K562 (cell line): Measurements from ENCODE around the gene CLCF1. TPM values are rescaled to one million over a fixed set of nuclear protein-coding genes. Genes with fewer than 3 reads are reported as not detected.
A peak's percentile ranks its signal among the peaks of the same experiment; 100 is the strongest.

Experiments used
- ATF3 ChIP-seq, 2 experiments: fragments of 450-650 bp in 1 of 2; sonication (generic) in 1 of 2; formaldehyde crosslinking in 1 of 2; IDR thresholded peaks in 1 of 2; conservative IDR thresholded peaks in 1 of 2; 2 replicates each; pipeline versions ENCODE4 v1.6.1 to v1.8.1; 2016 to 2023; ENCODE audit warnings: mild to moderate bottlenecking in 2 of 2, moderate library complexity in 2 of 2, inconsistent platforms in 1 of 2, missing genetic modification reagents in 1 of 2
- CHAMP1 ChIP-seq: fragments of 450-650 bp; IDR thresholded peaks from 2 replicates; pipeline ENCODE4 v1.6.1; 2016; ENCODE audit warnings: mild to moderate bottlenecking
- CREB5 ChIP-seq: fragments of 250-450 bp; sonication (Bioruptor Pico); IDR thresholded peaks from 2 replicates; pipeline ENCODE4 v1.5.0; 2020; ENCODE audit warnings: mild to moderate bottlenecking
- ESRRA ChIP-seq: fragments of 450-650 bp; IDR thresholded peaks from 2 replicates; pipeline ENCODE4 v1.6.1; 2014; ENCODE audit warnings: low read depth, mild to moderate bottlenecking, moderate library complexity, borderline replicate concordance
- ETV1 ChIP-seq: fragments of 450-650 bp; conservative IDR thresholded peaks from 2 replicates; pipeline ENCODE4 v1.6.1; 2016; ENCODE audit warnings: missing genetic modification characterization, control low read depth, low read depth, missing compliant biosample characterization
- MED1 ChIP-seq: sonication (generic); formaldehyde crosslinking; IDR thresholded peaks from 2 replicates; pipeline ENCODE4 v1.8.1; 2023; ENCODE audit warnings: missing genetic modification reagents, borderline replicate concordance
- POLR3G ChIP-seq: IDR thresholded peaks from 2 replicates; pipeline ENCODE4 v1.6.1; 2011; ENCODE audit not compliant: insufficient read length, insufficient replicate concordance; ENCODE audit errors: extremely low read depth
- RUNX1 ChIP-seq: sonication (generic); IDR thresholded peaks from 2 replicates; pipeline ENCODE4 v1.6.1; 2016; ENCODE audit warnings: antibody characterized with exemption, low read depth
- SOX6 ChIP-seq: fragments of 450-650 bp; IDR thresholded peaks from 2 replicates; pipeline ENCODE4 v1.6.1; 2014; ENCODE audit warnings: mild to moderate bottlenecking
- YY1 ChIP-seq, 3 experiments: IDR thresholded peaks; 2 replicates each; pipeline ENCODE4 v1.6.1; 2011; ENCODE audit warnings: low read length in 2 of 3, mild to moderate bottlenecking in 2 of 3, moderate library complexity in 2 of 3, borderline replicate concordance in 1 of 3, control low read depth in 1 of 3, low read depth in 1 of 3; ENCODE audit not compliant: insufficient read depth in 3 of 3, insufficient replicate concordance in 2 of 3, control insufficient read depth in 1 of 3, insufficient read length in 1 of 3; ENCODE audit errors: extremely low read depth in 1 of 3
- ZNF12 ChIP-seq: sonication (generic); formaldehyde crosslinking; IDR thresholded peaks from 2 replicates; pipeline ENCODE4 v1.4.0; 2020; ENCODE audit warnings: mild to moderate bottlenecking, missing genetic modification reagents
- ZNF174 ChIP-seq: fragments of 250-450 bp; sonication (Bioruptor Pico); IDR thresholded peaks from 2 replicates; pipeline ENCODE4 v1.4.0; 2020; ENCODE audit warnings: mild to moderate bottlenecking
- polyA plus RNA-seq, 8 experiments: library from polyadenylated mRNA; depleted of rRNA in 4 of 8; stranded (reverse) in 5 of 8; unstranded in 3 of 8; fragments of >200 nt; fragmentation: Nextera tagmentation in 2 of 8; fragmentation: Illumina TruSeq in 1 of 8; extraction: Ambion mirVana in 2 of 8; extraction: Trizol in 1 of 8; gene quantifications; 2 replicates each; pipeline versions ENCODE4 v1.2.1 to v1.2.3, GENCODE V29; 2011 to 2014; ENCODE audit warnings: inconsistent platforms in 1 of 8, missing spikeins in 1 of 8
- total RNA-seq, 7 experiments: library from RNA; depleted of rRNA in 6 of 7; stranded (reverse); fragments of >200 nt in 6 of 7; fragmentation: Illumina TruSeq in 2 of 7; extraction: Trizol in 2 of 7; gene quantifications; 2 replicates each; pipeline versions ENCODE4 v1.2.1 to v1.2.3, GENCODE V29; 2011 to 2021; ENCODE audit warnings: low replicate concordance in 1 of 7
- TF ChIP-seq, protein P1 (sequence below): sonication (generic); formaldehyde crosslinking; IDR thresholded peaks from 2 replicates; pipeline ENCODE4 v1.8.0; 2022; ENCODE audit warnings: missing genetic modification reagents, mild to moderate bottlenecking, moderate library complexity, borderline replicate concordance
- TF ChIP-seq, protein P2 (sequence below): fragments of 250-450 bp; sonication (Bioruptor Pico); IDR thresholded peaks from 2 replicates; pipeline ENCODE4 v1.4.0; 2020
- TF ChIP-seq, protein P3 (sequence below): fragments of 450-650 bp; formaldehyde crosslinking; IDR thresholded peaks from 2 replicates; pipeline ENCODE4 v1.4.0; 2020; ENCODE audit warnings: mild to moderate bottlenecking, moderate library complexity

CLCF1 gene
- total and polyA plus RNA-seq, 9 of the 15 experiments (the other 6 are each of a cell fraction or from before 2014, with no cell fraction given): 0.49 to 5.8 (median 3.0) TPM

DNA sequence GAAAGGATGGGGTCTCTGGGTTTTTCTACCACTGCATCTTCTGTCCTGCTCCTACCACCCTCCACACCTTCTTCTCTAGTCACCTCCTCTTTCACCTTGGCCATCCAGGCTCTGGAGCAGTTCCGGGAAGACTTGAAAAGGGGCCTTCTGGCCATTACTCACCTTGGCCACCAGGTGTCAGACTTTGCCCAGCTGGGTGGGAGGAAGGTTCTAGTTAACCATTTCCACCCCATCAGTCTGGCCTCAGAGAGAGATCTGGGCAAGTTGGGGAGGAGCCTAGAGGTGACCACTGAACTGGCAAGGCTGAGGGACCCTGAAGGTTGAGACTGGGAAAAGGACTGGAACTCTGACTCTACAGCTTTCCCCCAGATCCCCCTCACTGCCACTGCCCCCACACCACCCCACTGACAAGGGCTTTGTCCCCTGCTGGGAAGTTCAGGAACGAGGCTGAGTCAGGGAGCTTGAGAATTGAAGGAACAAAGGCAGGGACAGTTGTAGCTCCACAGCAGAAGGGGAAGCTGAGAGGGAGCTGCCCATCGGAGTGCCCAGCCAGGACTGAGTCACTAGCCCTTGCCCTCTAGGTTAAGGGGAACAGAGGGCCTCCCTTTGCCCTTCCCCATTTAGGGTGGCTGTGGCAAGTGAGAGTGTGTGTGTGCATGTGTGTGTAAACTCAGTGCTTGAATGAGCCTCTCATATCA lies 16.4 kb downstream of the CLCF1 start (continued):
- TF ChIP-seq, protein P1, sequence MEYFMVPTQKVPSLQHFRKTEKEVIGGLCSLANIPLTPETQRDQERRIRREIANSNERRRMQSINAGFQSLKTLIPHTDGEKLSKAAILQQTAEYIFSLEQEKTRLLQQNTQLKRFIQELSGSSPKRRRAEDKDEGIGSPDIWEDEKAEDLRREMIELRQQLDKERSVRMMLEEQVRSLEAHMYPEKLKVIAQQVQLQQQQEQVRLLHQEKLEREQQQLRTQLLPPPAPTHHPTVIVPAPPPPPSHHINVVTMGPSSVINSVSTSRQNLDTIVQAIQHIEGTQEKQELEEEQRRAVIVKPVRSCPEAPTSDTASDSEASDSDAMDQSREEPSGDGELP (CRISPR knock-in tag): peak; percentile 97
- TF ChIP-seq SOX6 (no peak), ZNF12 (CRISPR knock-in tag) (0 out of 2 replicates have a peak, but pooled peaks have one; percentile 29), RUNX1 (no peak), MED1 (CRISPR knock-in tag) (no peak), YY1 (IDR thresholded peaks at IDR 0.05; ENCODE audit: borderline replicate concordance in 1 of 3, control insufficient read depth in 1 of 3, extremely low read depth in 1 of 3, insufficient read depth in 3 of 3, insufficient read length in 1 of 3, insufficient replicate concordance in 2 of 3, low read depth in 1 of 3, low read length in 2 of 3) (peak in 2 of 3 experiments; percentile 58 to 69), CREB5 (no peak), ATF3 (IDR thresholded peaks at IDR 0.05) (no peak), ATF3 (CRISPR knock-in tag; conservative IDR thresholded peaks at IDR 0.05) (no peak), ZNF174 (CRISPR knock-in tag) (no peak), ETV1 (peak; percentile 69), CHAMP1 (no peak), ESRRA (peak; percentile 58; the same call in 1 of the 2 replicates), POLR3G (no peak)
- TF ChIP-seq, protein P2, sequence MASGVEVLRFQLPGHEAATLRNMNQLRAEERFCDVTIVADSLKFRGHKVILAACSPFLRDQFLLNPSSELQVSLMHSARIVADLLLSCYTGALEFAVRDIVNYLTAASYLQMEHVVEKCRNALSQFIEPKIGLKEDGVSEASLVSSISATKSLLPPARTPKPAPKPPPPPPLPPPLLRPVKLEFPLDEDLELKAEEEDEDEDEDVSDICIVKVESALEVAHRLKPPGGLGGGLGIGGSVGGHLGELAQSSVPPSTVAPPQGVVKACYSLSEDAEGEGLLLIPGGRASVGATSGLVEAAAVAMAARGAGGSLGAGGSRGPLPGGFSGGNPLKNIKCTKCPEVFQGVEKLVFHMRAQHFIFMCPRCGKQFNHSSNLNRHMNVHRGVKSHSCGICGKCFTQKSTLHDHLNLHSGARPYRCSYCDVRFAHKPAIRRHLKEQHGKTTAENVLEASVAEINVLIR (CRISPR knock-in tag): no peak
- TF ChIP-seq, protein P3, sequence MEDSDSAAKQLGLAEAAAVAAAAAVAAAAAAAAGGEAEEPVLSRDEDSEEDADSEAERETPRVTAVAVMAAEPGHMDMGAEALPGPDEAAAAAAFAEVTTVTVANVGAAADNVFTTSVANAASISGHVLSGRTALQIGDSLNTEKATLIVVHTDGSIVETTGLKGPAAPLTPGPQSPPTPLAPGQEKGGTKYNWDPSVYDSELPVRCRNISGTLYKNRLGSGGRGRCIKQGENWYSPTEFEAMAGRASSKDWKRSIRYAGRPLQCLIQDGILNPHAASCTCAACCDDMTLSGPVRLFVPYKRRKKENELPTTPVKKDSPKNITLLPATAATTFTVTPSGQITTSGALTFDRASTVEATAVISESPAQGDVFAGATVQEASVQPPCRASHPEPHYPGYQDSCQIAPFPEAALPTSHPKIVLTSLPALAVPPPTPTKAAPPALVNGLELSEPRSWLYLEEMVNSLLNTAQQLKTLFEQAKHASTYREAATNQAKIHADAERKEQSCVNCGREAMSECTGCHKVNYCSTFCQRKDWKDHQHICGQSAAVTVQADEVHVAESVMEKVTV: peak; percentile 95
